SK-N-MC (cell line): Measurements from ENCODE around the gene PNPLA5.

Experiments
- DNase-seq: peaks from one replicate; pipeline ENCODE4 v3.0.0-alpha.2; 2011; ENCODE audit warnings: low read depth, low spot score
- H3K27ac ChIP-seq: fragments of 200-600 bp; sonication (generic); 2 replicates; pipeline ENCODE4 v1.5.1; 2016; ENCODE audit warnings: mixed run types
- H3K36me3 ChIP-seq: fragments of 200-600 bp; sonication (generic); 2 replicates; pipeline ENCODE4 v1.6.1; 2017; ENCODE audit warnings: antibody characterized with exemption, low read length, mixed read lengths; ENCODE audit not compliant: insufficient read depth
- H3K4me3 ChIP-seq: fragments of 200-600 bp; sonication (generic); 2 replicates; pipeline ENCODE4 v1.5.1; 2016
- H3K9ac ChIP-seq: fragments of 200-600 bp; sonication (generic); 2 replicates; pipeline ENCODE4 v1.8.0; 2017; ENCODE audit warnings: mixed run types, mixed read lengths; ENCODE audit not compliant: insufficient read length
- H3K9me3 ChIP-seq: fragments of 200-600 bp; sonication (generic); 2 replicates; pipeline ENCODE4 v1.6.1; 2017; ENCODE audit warnings: low read depth, mild to moderate bottlenecking, antibody characterized with exemption, low read length, moderate library complexity, mixed read lengths
- EZH2 ChIP-seq: fragments of 200-600 bp; sonication (generic); IDR thresholded peaks from one replicate; pipeline ENCODE4 v1.6.1; 2017; ENCODE audit warnings: antibody characterized with exemption
- FOXP2 ChIP-seq: optimal IDR thresholded peaks from 2 replicates; pipeline ENCODE3; 2011; ENCODE audit warnings: mild to moderate bottlenecking, moderate library complexity; ENCODE audit not compliant: insufficient read depth; ENCODE audit errors: extremely low read length, control extremely low read depth
- POLR2AphosphoS5 ChIP-seq: IDR thresholded peaks from 2 replicates; pipeline ENCODE4 v1.6.1; 2012; ENCODE audit warnings: mild to moderate bottlenecking, low read depth, low read length, borderline replicate concordance

PNPLA5 gene

GRCh38 chr22:43885786-43886185 is 6.0 kb downstream of the PNPLA5 start:
- H3K9me3 ChIP-seq = no peaks in the 10 kb centered on the region
- H3K4me3 ChIP-seq = no peak overlapping the region
- DNase-seq = no peak
- H3K9ac ChIP-seq = no peak overlapping the region
- TF ChIP-seq EZH2 = no peak
- TF ChIP-seq FOXP2 = no peak
- TF ChIP-seq POLR2AphosphoS5 = no peak
- H3K36me3 ChIP-seq = no peaks in the 10 kb centered on the region
- H3K27ac ChIP-seq = no peak overlapping the region

DNA sequence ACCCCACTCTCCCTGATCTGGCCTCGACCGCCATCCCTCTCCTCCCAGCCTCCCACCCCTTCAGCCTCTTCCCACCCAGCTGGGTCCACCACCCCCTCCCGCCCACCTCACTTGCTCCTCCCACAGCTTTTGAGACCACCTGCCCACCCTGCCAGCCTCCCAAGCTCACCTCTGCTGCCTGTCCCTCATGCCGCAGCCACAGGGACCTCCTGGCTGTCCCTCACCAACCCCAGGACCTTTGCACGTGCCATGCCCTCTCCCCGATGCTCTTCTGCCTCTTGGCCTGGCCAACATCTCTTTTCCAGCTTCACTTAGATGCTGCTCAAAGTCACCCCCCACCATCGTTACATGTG is 6.5 kb downstream of the PNPLA5 start:
- DNase-seq = no peak
- TF ChIP-seq FOXP2 = no peak
- TF ChIP-seq POLR2AphosphoS5 = no peak
- TF ChIP-seq EZH2 = no peak
- no peaks in the 10 kb centered on the region for H3K9me3 ChIP-seq
- H3K36me3 ChIP-seq = no peaks in the 10 kb centered on the region
- H3K4me3 ChIP-seq = no peak overlapping the region
- H3K9ac ChIP-seq = no peak overlapping the region
- no peak overlapping the region for H3K27ac ChIP-seq

GRCh38 chr22:43884600-43885318 is 7.1 kb downstream of the PNPLA5 start:
- Histone ChIP-seq H3K9ac (no peak overlapping the region), H3K4me3 (no peak overlapping the region), H3K27ac (no peak overlapping the region), H3K36me3 (no peaks in the 10 kb centered on the region), H3K9me3 (no peaks in the 10 kb centered on the region)
- TF ChIP-seq EZH2 (no peak), FOXP2 (no peak), POLR2AphosphoS5 (no peak)
- DNase-seq = no peak

- H3K9me3 ChIP-seq = no peaks in the 10 kb centered on the region
- no peak overlapping the region for H3K27ac ChIP-seq
- TF ChIP-seq FOXP2 (no peak), POLR2AphosphoS5 (no peak)
- no peaks in the 10 kb centered on the region for H3K36me3 ChIP-seq
- H3K4me3 ChIP-seq = no peak overlapping the region
- DNase-seq = no peak
- no peak overlapping the region for H3K9ac ChIP-seq
These were observed 7.9 kb downstream of the PNPLA5 start for GRCh38 chr22:43883719-43884415.

- H3K27ac ChIP-seq = no peak overlapping the region
- no peaks in the 10 kb centered on the region for H3K36me3 ChIP-seq
- no peak overlapping the region for H3K4me3 ChIP-seq
- TF ChIP-seq FOXP2 (no peak), POLR2AphosphoS5 (no peak), EZH2 (no peak)
- H3K9ac ChIP-seq = no peak overlapping the region
- DNase-seq = peak; percentile 2
- no peaks in the 10 kb centered on the region for H3K9me3 ChIP-seq
These were observed 8.7 kb downstream of the PNPLA5 start for GRCh38 chr22:43883012-43883661.

- Histone ChIP-seq H3K9me3 (no peaks in the 10 kb centered on the region), H3K27ac (no peak overlapping the region), H3K36me3 (no peaks in the 10 kb centered on the region), H3K4me3 (no peak overlapping the region), H3K9ac (no peak overlapping the region)
- TF ChIP-seq EZH2 (no peak), FOXP2 (no peak), POLR2AphosphoS5 (no peak)
- no peak for DNase-seq
These were observed 9.6 kb downstream of the PNPLA5 start for GRCh38 chr22:43882122-43882767.

DNA sequence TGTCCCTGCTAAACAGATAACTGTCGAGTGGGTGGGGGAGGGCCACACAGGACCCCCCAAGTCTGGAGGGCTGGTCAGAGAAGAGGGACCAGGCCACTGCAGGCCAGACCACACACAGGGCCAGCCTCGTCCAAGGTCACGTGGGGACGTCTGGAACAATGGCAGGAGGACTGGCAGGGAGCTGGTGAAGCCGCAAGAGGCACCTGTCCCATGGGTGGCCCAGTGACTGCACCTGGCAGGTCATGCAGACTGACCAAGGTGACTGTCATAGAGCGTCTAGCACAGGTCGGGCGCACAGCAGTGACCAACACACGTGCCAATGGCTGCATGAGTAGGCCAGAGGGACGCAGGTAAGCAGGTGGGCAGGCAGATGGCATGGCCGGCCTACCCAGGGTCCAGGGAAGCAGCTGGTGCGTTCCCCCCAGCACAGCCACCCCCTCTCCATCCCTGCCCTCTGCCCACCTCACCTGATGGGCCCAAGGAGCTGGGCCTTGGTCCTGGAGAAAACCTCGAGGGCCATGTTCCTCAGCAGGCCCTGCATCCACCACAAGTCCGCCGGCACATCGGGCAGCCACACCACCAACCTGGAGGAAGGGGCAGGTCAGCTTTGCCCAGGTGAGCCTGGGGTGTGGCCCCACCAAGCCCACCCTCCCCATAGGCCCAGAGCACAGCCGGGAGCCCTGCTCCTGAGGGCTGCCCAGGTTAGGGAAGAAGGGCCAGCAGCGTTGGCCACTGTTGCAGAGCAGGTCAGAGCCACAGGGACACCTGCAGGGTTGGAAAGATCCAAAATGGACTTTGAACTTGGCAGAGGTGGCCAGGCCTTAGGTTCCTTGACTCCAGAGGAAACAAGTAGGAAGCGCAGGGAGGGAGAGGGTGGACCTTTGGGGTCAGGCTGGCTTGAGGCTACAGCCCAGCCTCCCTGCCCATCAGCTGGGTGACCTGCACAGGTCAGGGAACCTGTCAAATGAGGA is 10.4 kb downstream of the PNPLA5 start:
- Histone ChIP-seq H3K27ac (no peak overlapping the region), H3K9ac (no peak overlapping the region), H3K36me3 (no peaks in the 10 kb centered on the region), H3K9me3 (no peaks in the 10 kb centered on the region), H3K4me3 (no peak overlapping the region)
- no peak for DNase-seq
- no peak for TF ChIP-seq EZH2
- no peak for TF ChIP-seq POLR2AphosphoS5
- no peak for TF ChIP-seq FOXP2
